ENCODE data around the gene TPM4. TPM values are rescaled to one million over a fixed set of nuclear protein-coding genes. Genes with fewer than 3 reads are reported as not detected.

TPM4 gene
- total and polyA plus RNA-seq, 2 of the 13 experiments (the other 11 are each of a cell fraction or from before 2014, with no cell fraction given) = 180 to 188 TPM

DNA sequence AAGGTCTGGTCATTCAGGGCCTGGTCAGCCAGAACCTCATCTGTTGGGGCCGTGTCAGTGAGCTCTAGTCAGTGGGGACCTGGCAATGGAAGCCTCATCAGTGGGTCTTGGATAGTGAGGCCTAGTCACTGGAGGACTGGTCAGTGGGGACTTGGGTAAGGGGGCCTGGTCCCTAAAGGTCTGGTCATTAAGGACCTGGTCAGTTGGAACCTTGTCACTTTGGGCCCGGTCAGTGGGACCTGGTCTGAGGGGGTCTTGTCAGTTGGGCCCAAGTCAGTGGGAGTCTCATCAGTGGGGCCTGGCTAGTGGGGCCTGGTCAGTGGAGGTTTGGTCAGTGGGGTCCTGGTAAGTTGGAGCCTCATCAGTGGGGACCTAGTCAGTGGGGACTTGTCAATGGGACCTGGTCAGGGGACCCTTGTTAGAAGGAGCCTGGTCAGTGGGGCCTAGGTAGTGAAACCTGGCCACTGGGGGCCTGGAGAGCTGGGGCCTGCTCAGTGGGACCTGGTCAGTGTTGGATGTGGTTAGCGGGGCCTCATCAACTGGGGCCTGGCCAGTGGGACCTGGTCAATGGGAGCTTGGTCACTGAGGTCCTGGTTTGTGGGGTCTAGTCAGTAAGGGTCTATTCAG lies 43.7 kb upstream of the TPM4 start (continued):
- TF ChIP-seq ZNF557 (CRISPR knock-in tag; IDR thresholded peaks at IDR 0.05) = no peak

DNA sequence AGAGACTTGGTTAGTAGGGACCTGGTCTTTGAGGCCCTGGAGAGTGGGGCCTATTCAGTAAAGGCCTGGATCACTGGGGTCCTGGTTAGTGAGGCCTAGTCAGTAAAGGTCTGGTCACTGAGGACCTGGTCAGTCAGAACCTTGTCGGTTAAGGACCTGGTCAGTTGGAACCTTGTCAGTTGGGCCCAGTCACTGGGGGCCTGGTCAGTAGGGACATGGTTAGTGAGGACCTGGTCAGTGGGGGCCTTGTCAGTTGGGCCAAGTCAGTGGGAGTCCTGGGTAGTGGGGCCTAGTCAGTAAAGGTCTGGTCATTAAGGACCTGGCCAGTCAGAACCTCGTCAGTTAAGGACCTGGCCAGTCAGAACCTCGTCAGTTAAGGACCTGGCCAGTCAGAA lies 43.2 kb upstream of the TPM4 start:
- H3K4me1 ChIP-seq (ENCODE audit: insufficient read depth, low read length) = no peaks in the 10 kb centered on the region
- no peaks in the 10 kb centered on the region for H4K20me1 ChIP-seq (ENCODE audit: insufficient read depth, low read length)
- DNase-seq (ENCODE audit: low spot score) = no peak
- POLR2A ChIA-PET = no interaction called here
- no peak overlapping the region for H3K4me2 ChIP-seq (ENCODE audit: low read depth, low read length)
- no peak overlapping the region for H2AFZ ChIP-seq (ENCODE audit: low read length)
- WGBS (ENCODE audit: low lambda C conversion rate) = 50% methylated on average over 2 of the region's 3 CpGs
- no peak for FAIRE-seq
- H3K27me3 ChIP-seq (ENCODE audit: control insufficient read depth in 1 of 2, insufficient read depth in 2 of 2, low read length in 2 of 2) = peaks cover 4 to 11% of the 10 kb centered on the region in 2 experiments; a peak in 4 of 5 replicates
- H3K36me3 ChIP-seq (replicated peaks in 1 of 2; ENCODE audit: control insufficient read depth in 1 of 2, insufficient read depth in 2 of 2, low read length in 2 of 2) = no peaks in the 10 kb centered on the region
- ATAC-seq = no peak
- intact Hi-C loops (cut with micrococcal nuclease; ENCODE audit: unreplicated experiment) (no loop called here), in situ Hi-C loops (cut with HindIII; ENCODE audit: extremely low pct_ligation_motif_present, low pct_unique_long_range_greater_than_20kb) (loop anchor here (25.0 kb wide), 1 partner anchor 354 kb away; no protein-coding TSS in a partner anchor)
- CTCF ChIA-PET (ENCODE audit: low intra/inter-chr PET ratio, low total read pairs) = no interaction called here
- no peak overlapping the region for H3K27ac ChIP-seq (ENCODE audit: extremely low read length, insufficient read depth, low read length)
- no peak overlapping the region for H3K4me3 ChIP-seq (replicated peaks in 1 of 3; ENCODE audit: insufficient read depth in 1 of 3, low read depth in 2 of 3, low read length in 3 of 3)
- TF ChIP-seq SCMH1 (CRISPR knock-in tag; IDR thresholded peaks at IDR 0.05; ENCODE audit: borderline replicate concordance) = no peak
- TF ChIP-seq ZNF674 (CRISPR knock-in tag; IDR thresholded peaks at IDR 0.05; ENCODE audit: low read depth) = no peak
- TF ChIP-seq, protein P1, sequence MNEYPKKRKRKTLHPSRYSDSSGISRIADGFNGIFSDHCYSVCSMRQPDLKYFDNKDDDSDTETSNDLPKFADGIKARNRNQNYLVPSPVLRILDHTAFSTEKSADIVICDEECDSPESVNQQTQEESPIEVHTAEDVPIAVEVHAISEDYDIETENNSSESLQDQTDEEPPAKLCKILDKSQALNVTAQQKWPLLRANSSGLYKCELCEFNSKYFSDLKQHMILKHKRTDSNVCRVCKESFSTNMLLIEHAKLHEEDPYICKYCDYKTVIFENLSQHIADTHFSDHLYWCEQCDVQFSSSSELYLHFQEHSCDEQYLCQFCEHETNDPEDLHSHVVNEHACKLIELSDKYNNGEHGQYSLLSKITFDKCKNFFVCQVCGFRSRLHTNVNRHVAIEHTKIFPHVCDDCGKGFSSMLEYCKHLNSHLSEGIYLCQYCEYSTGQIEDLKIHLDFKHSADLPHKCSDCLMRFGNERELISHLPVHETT (CRISPR knock-in tag; conservative IDR thresholded peaks at IDR 0.05) = no peak
- TF ChIP-seq HIVEP1 (CRISPR knock-in tag; IDR thresholded peaks at IDR 0.05) = no peak
- TF ChIP-seq, protein P2, sequence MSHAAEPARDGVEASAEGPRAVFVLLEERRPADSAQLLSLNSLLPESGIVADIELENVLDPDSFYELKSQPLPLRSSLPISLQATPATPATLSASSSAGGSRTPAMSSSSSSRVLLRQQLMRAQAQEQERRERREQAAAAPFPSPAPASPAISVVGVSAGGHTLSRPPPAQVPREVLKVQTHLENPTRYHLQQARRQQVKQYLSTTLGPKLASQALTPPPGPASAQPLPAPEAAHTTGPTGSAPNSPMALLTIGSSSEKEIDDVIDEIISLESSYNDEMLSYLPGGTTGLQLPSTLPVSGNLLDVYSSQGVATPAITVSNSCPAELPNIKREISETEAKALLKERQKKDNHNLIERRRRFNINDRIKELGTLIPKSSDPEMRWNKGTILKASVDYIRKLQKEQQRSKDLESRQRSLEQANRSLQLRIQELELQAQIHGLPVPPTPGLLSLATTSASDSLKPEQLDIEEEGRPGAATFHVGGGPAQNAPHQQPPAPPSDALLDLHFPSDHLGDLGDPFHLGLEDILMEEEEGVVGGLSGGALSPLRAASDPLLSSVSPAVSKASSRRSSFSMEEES (CRISPR knock-in tag; IDR thresholded peaks at IDR 0.05) = no peak
- no peak for TF ChIP-seq HHEX (CRISPR knock-in tag; IDR thresholded peaks at IDR 0.05)
- no peak for TF ChIP-seq ZNF574 (CRISPR knock-in tag; IDR thresholded peaks at IDR 0.05)
- H3K9ac ChIP-seq (ENCODE audit: insufficient read depth, low read depth, low read length) = no peak overlapping the region
- H3K79me2 ChIP-seq (ENCODE audit: insufficient read depth, low read length) = no peaks in the 10 kb centered on the region
- no TSS peak for BruUV-seq (replicated peaks)
- H3K9me3 ChIP-seq (ENCODE audit: low read length) = no peaks in the 10 kb centered on the region

Measured in HepG2 (cell line).